GM23338 (cell line): ENCODE results near the gene ERAP2.

Experiments
- CTCF ChIP-seq, 2 experiments: fragments of 200-600 bp in 1 of 2; sonication (generic) in 1 of 2; conservative IDR thresholded peaks; 2 replicates each; pipeline versions ENCODE4 v1.5.1 to v1.6.1; 2016 to 2017; ENCODE audit warnings: antibody characterized with exemption in 2 of 2, low read depth in 2 of 2, mild to moderate bottlenecking in 2 of 2, moderate library complexity in 1 of 2
- JUNB ChIP-seq: IDR thresholded peaks from one replicate; pipeline ENCODE4 v1.6.1; 2016; ENCODE audit warnings: antibody characterized with exemption; ENCODE audit not compliant: unreplicated experiment
- POLR2AphosphoS5 ChIP-seq: IDR thresholded peaks from 2 replicates; pipeline ENCODE4 v1.6.1; 2016; ENCODE audit warnings: antibody characterized with exemption, low read depth
- STAT1 ChIP-seq: IDR thresholded peaks from one replicate; pipeline ENCODE4 v1.6.1; 2016; ENCODE audit warnings: antibody characterized with exemption; ENCODE audit not compliant: unreplicated experiment

DNA sequence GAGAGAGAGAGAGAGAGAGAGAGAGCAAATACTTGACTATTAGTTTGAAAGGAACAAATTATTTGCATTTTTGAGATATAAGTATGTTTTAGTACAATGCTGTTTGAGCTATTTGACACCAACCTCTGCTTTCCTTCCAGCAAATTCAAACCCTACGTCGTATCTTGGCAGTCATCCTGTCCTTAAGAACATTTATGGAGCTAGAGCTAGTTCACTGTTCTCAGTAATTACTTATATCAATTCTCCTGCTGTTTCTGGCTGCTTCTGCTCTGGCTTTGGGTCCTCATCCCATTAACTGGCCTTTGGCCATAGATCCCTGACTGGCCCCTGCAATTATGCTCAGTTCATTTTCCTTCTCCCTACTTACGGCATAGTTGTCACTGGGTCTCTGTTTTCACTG lies 19.9 kb upstream of the ERAP2 start:
- no peak for TF ChIP-seq CTCF (conservative IDR thresholded peaks at IDR 0.05; ENCODE audit: low read depth in 2 of 2)
- TF ChIP-seq STAT1, result no peak
- TF ChIP-seq POLR2AphosphoS5, result no peak
- no peak for TF ChIP-seq JUNB
